Gastrocnemius medialis (tissue), 4 donors: Measurements from ENCODE around the gene UTP4.

Experiments
- CTCF ChIP-seq, 5 experiments: fragments of 450-650 bp in 3 of 5; fragments of 200-600 bp in 2 of 5; sonication (generic) in 2 of 5; IDR thresholded peaks in 4 of 5; conservative IDR thresholded peaks in 1 of 5; 1 replicate in 4 of 5; 2 replicates in 1 of 5; pipeline ENCODE4 v1.5.1; 2016 to 2019; ENCODE audit warnings: antibody characterized with exemption in 5 of 5, mild to moderate bottlenecking in 3 of 5, moderate library complexity in 3 of 5
- POLR2A ChIP-seq, 2 donors: fragments of 450-650 bp; IDR thresholded peaks; one replicate each; pipeline ENCODE4 v1.6.1; 2017; ENCODE audit warnings: antibody characterized with exemption in 2 of 2, mild to moderate bottlenecking in 2 of 2, moderate library complexity in 2 of 2

GRCh38 chr16:69179328-69180010, 47.0 kb downstream of the UTP4 start:
- TF ChIP-seq CTCF (IDR thresholded peaks at IDR 0.05 in 4 of 5, conservative IDR thresholded peaks at IDR 0.05 in 1 of 5) (no peak), POLR2A (IDR thresholded peaks at IDR 0.05) (no peak)
